GM23338 (cell line): ENCODE data around the gene OPRL1. TPM values are rescaled to one million over a fixed set of nuclear protein-coding genes. Genes with fewer than 3 reads are reported as not detected.

ENCODE experiments used
- ATAC-seq: fragments of 200-7000 bp; cut with Tn5 transposase; 3 replicates; pipeline ENCODE4 v1.9.1; 2020
- DNase-seq: peaks from one replicate; pipeline ENCODE4 v3.0.0-alpha.2; 2015; ENCODE audit warnings: low spot score
- H2AFZ ChIP-seq: fragments of 200-600 bp; sonication (generic); 2 replicates; pipeline ENCODE4 v1.8.0; 2016; ENCODE audit warnings: antibody characterized with exemption, mild to moderate bottlenecking, moderate library complexity
- H3F3A ChIP-seq: fragments of 200-600 bp; sonication (generic); replicated peaks from 2 replicates; pipeline ENCODE4 v1.8.0; 2017; ENCODE audit warnings: antibody characterized with exemption, mixed run types, low read depth
- H3K27ac ChIP-seq: fragments of 200-600 bp; sonication (generic); 2 replicates; pipeline ENCODE4 v1.6.1; 2016; ENCODE audit warnings: low read depth
- H3K27me3 ChIP-seq: fragments of 200-600 bp; sonication (generic); 2 replicates; pipeline ENCODE4 v1.8.0; 2016; ENCODE audit warnings: mild to moderate bottlenecking, mixed run types, moderate library complexity; ENCODE audit not compliant: insufficient read depth
- H3K36me3 ChIP-seq: fragments of 200-600 bp; sonication (generic); 2 replicates; pipeline ENCODE4 v1.8.0; 2016; ENCODE audit warnings: mild to moderate bottlenecking; ENCODE audit not compliant: insufficient read depth
- H3K4me1 ChIP-seq: fragments of 200-600 bp; sonication (generic); 2 replicates; pipeline ENCODE4 v1.8.0; 2016; ENCODE audit warnings: mild to moderate bottlenecking, moderate library complexity; ENCODE audit not compliant: insufficient read depth
- H3K4me2 ChIP-seq: fragments of 200-600 bp; sonication (generic); 2 replicates; pipeline ENCODE4 v1.7.1; 2017; ENCODE audit warnings: mixed run types
- H3K4me3 ChIP-seq: fragments of 200-600 bp; sonication (generic); 2 replicates; pipeline ENCODE4 v1.6.1; 2016; ENCODE audit warnings: mixed run types
- H3K79me2 ChIP-seq: fragments of 200-600 bp; sonication (generic); replicated peaks from 2 replicates; pipeline ENCODE4 v1.8.0; 2017; ENCODE audit warnings: mild to moderate bottlenecking; ENCODE audit not compliant: insufficient read depth
- H3K9me2 ChIP-seq: fragments of 200-600 bp; sonication (generic); 2 replicates; pipeline ENCODE4 v1.8.0; 2017; ENCODE audit not compliant: insufficient read depth
- H4K20me1 ChIP-seq: fragments of 200-600 bp; sonication (generic); replicated peaks from 2 replicates; pipeline ENCODE4 v1.8.0; 2017; ENCODE audit warnings: mild to moderate bottlenecking; ENCODE audit not compliant: insufficient read depth
- H3K27ac Mint-ChIP-seq: 2 replicates; pipeline ENCODE4 v1.8.0; 2020; ENCODE audit warnings: inconsistent platforms, mild to moderate bottlenecking, moderate library complexity, mixed read lengths
- H3K27me3 Mint-ChIP-seq: 3 replicates; pipeline ENCODE4 v1.8.0; 2022; ENCODE audit warnings: low read depth, mild to moderate bottlenecking, moderate library complexity, mixed read lengths, inconsistent platforms; ENCODE audit not compliant: insufficient read depth, poor library complexity
- H3K36me3 Mint-ChIP-seq: 3 replicates; pipeline ENCODE4 v1.8.0; 2021; ENCODE audit warnings: low read depth, mild to moderate bottlenecking, inconsistent platforms, moderate library complexity, mixed read lengths
- H3K4me1 Mint-ChIP-seq: 3 replicates; pipeline ENCODE4 v1.8.0; 2020; ENCODE audit warnings: mild to moderate bottlenecking, inconsistent platforms, mixed read lengths
- H3K4me3 Mint-ChIP-seq: 3 replicates; pipeline ENCODE4 v1.8.0; 2021; ENCODE audit warnings: moderate library complexity, mild to moderate bottlenecking, inconsistent platforms, mixed read lengths
- H3K9me3 Mint-ChIP-seq: 3 replicates; pipeline ENCODE4 v1.8.0; 2020; ENCODE audit warnings: moderate library complexity, mild to moderate bottlenecking, inconsistent platforms, mixed read lengths
- CREB1 ChIP-seq: fragments of 250-450 bp; sonication (Bioruptor Pico); IDR thresholded peaks from 2 replicates; pipeline ENCODE4 v1.5.0; 2020; ENCODE audit warnings: low read depth, mild to moderate bottlenecking, moderate library complexity
- CTCF ChIP-seq, 2 experiments: fragments of 200-600 bp in 1 of 2; sonication (generic) in 1 of 2; conservative IDR thresholded peaks; 2 replicates each; pipeline versions ENCODE4 v1.5.1 to v1.6.1; 2016 to 2017; ENCODE audit warnings: antibody characterized with exemption in 2 of 2, low read depth in 2 of 2, mild to moderate bottlenecking in 2 of 2, moderate library complexity in 1 of 2
- EZH2 ChIP-seq: fragments of 200-600 bp; sonication (generic); IDR thresholded peaks from one replicate; pipeline ENCODE4 v1.8.0; 2017; ENCODE audit warnings: antibody characterized with exemption, mild to moderate bottlenecking, low read depth; ENCODE audit not compliant: unreplicated experiment
- EZH2phosphoT487 ChIP-seq: fragments of 200-600 bp; sonication (generic); IDR thresholded peaks from one replicate; pipeline ENCODE4 v1.8.1; 2018; ENCODE audit warnings: antibody characterized with exemption; ENCODE audit not compliant: unreplicated experiment
- JUNB ChIP-seq: IDR thresholded peaks from one replicate; pipeline ENCODE4 v1.6.1; 2016; ENCODE audit warnings: antibody characterized with exemption; ENCODE audit not compliant: unreplicated experiment
- NANOG ChIP-seq: IDR thresholded peaks from 2 replicates; pipeline ENCODE4 v1.6.1; 2016; ENCODE audit warnings: antibody characterized with exemption, borderline replicate concordance
- POLR2AphosphoS5 ChIP-seq: IDR thresholded peaks from 2 replicates; pipeline ENCODE4 v1.6.1; 2016; ENCODE audit warnings: antibody characterized with exemption, low read depth
- STAT1 ChIP-seq: IDR thresholded peaks from one replicate; pipeline ENCODE4 v1.6.1; 2016; ENCODE audit warnings: antibody characterized with exemption; ENCODE audit not compliant: unreplicated experiment
- ZNF114 ChIP-seq: fragments of 250-450 bp; sonication (Bioruptor Pico); IDR thresholded peaks from 2 replicates; pipeline ENCODE4 v1.5.0; 2020; ENCODE audit warnings: mild to moderate bottlenecking, moderate library complexity
- ZNF331 ChIP-seq: fragments of 250-450 bp; sonication (Bioruptor Pico); IDR thresholded peaks from 2 replicates; pipeline ENCODE4 v1.5.0; 2020; ENCODE audit warnings: low read depth, mild to moderate bottlenecking, moderate library complexity
- ZNF462 ChIP-seq: fragments of 250-450 bp; sonication (Bioruptor Pico); IDR thresholded peaks from 2 replicates; pipeline ENCODE4 v1.5.0; 2020; ENCODE audit warnings: mild to moderate bottlenecking, moderate library complexity
- polyA plus RNA-seq: library from polyadenylated mRNA; unstranded; fragments of >200 nt; fragmentation: Nextera tagmentation; extraction: Ambion mirVana; gene quantifications from 2 replicates; pipeline ENCODE4 v1.2.1, GENCODE V29; 2016
- total RNA-seq: library from RNA; depleted of rRNA; stranded (reverse); fragments of >200 nt; shearing (Covaris generic); gene quantifications from 2 replicates; pipeline ENCODE4 v1.2.3, GENCODE V29; 2014
- TF ChIP-seq, protein P1 (sequence below): IDR thresholded peaks from one replicate; pipeline ENCODE4 v1.6.1; 2018; ENCODE audit warnings: antibody characterized with exemption; ENCODE audit not compliant: unreplicated experiment
- TF ChIP-seq, protein P2 (sequence below): IDR thresholded peaks from 2 replicates; pipeline ENCODE4 v1.6.1; 2016; ENCODE audit warnings: antibody characterized with exemption

OPRL1 gene
- total and polyA plus RNA-seq, 2 experiments from 2014 or later = 0.27 to 1.1 TPM

- DNase-seq = no peak
- no peak overlapping the region for H3K27ac ChIP-seq
Measured at GRCh38 chr20:64138276-64138815, 58.5 kb downstream of the OPRL1 start.

More at GRCh38 chr20:64138276-64138815, 58.5 kb downstream of the OPRL1 start:
- TF ChIP-seq ZNF462 (CRISPR knock-in tag) (no peak), EZH2phosphoT487 (no peak), POLR2AphosphoS5 (no peak), CREB1 (CRISPR knock-in tag) (no peak), JUNB (no peak), ZNF331 (CRISPR knock-in tag) (no peak), STAT1 (no peak), EZH2 (no peak), ZNF114 (CRISPR knock-in tag) (no peak), NANOG (no peak), CTCF (conservative IDR thresholded peaks at IDR 0.05; ENCODE audit: low read depth in 2 of 2) (no peak)
- TF ChIP-seq, protein P1, sequence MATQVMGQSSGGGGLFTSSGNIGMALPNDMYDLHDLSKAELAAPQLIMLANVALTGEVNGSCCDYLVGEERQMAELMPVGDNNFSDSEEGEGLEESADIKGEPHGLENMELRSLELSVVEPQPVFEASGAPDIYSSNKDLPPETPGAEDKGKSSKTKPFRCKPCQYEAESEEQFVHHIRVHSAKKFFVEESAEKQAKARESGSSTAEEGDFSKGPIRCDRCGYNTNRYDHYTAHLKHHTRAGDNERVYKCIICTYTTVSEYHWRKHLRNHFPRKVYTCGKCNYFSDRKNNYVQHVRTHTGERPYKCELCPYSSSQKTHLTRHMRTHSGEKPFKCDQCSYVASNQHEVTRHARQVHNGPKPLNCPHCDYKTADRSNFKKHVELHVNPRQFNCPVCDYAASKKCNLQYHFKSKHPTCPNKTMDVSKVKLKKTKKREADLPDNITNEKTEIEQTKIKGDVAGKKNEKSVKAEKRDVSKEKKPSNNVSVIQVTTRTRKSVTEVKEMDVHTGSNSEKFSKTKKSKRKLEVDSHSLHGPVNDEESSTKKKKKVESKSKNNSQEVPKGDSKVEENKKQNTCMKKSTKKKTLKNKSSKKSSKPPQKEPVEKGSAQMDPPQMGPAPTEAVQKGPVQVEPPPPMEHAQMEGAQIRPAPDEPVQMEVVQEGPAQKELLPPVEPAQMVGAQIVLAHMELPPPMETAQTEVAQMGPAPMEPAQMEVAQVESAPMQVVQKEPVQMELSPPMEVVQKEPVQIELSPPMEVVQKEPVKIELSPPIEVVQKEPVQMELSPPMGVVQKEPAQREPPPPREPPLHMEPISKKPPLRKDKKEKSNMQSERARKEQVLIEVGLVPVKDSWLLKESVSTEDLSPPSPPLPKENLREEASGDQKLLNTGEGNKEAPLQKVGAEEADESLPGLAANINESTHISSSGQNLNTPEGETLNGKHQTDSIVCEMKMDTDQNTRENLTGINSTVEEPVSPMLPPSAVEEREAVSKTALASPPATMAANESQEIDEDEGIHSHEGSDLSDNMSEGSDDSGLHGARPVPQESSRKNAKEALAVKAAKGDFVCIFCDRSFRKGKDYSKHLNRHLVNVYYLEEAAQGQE = no peak
- TF ChIP-seq, protein P2, sequence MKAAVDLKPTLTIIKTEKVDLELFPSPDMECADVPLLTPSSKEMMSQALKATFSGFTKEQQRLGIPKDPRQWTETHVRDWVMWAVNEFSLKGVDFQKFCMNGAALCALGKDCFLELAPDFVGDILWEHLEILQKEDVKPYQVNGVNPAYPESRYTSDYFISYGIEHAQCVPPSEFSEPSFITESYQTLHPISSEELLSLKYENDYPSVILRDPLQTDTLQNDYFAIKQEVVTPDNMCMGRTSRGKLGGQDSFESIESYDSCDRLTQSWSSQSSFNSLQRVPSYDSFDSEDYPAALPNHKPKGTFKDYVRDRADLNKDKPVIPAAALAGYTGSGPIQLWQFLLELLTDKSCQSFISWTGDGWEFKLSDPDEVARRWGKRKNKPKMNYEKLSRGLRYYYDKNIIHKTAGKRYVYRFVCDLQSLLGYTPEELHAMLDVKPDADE = no peak
- Histone ChIP-seq H3F3A (no peaks in the 10 kb centered on the region), H4K20me1 (no peaks in the 10 kb centered on the region), H3K27me3 (no peaks in the 10 kb centered on the region), H3K9me2 (no peaks in the 10 kb centered on the region), H2AFZ (no peak overlapping the region), H3K4me3 (no peak overlapping the region), H3K79me2 (no peaks in the 10 kb centered on the region), H3K4me1 (peaks cover 3% of the 10 kb centered on the region; the same call in 1 of the 2 replicates), H3K36me3 (no peaks in the 10 kb centered on the region), H3K4me2 (no peak overlapping the region)
- peaks cover 22% of the 10 kb centered on the region for H3K4me1 Mint-ChIP-seq
- H3K27ac Mint-ChIP-seq = no peak overlapping the region
- ATAC-seq = no peak
- H3K4me3 Mint-ChIP-seq = no peak overlapping the region
- H3K9me3 Mint-ChIP-seq = no peaks in the 10 kb centered on the region
- peaks cover 16% of the 10 kb centered on the region for H3K27me3 Mint-ChIP-seq
- H3K36me3 Mint-ChIP-seq = no peaks in the 10 kb centered on the region
